Body of pancreas (tissue), 4 donors: Measurements from ENCODE around the gene RAMP3. TPM values are rescaled to one million over a fixed set of nuclear protein-coding genes. Genes with fewer than 3 reads are reported as not detected.

ENCODE experiments used
- ATAC-seq: fragments of 150-250 bp; one replicate; pipeline ENCODE4 v1.9.1; 2016
- DNase-seq, 4 donors: peaks; one replicate each; pipeline ENCODE4 v3.0.0-alpha.2; 2019
- H3K27ac ChIP-seq, 4 donors: fragments of 200-600 bp; sonication (generic); 1 replicate in 3 of 4; 2 replicates in 1 of 4; pipeline versions ENCODE4 v1.5.1 to v1.6.1; 2016 to 2019; ENCODE audit warnings: mild to moderate bottlenecking in 1 of 4, mixed read lengths in 1 of 4, moderate library complexity in 1 of 4
- H3K27me3 ChIP-seq, 2 donors: fragments of 200-600 bp; sonication (generic); one replicate each; pipeline ENCODE4 v1.6.0; 2016; ENCODE audit warnings: mild to moderate bottlenecking in 1 of 2
- H3K36me3 ChIP-seq, 2 donors: fragments of 200-600 bp; sonication (generic); replicated peaks in 1 of 2; 2 replicates each; pipeline ENCODE4 v1.5.1; 2016; ENCODE audit warnings: low read depth in 2 of 2; ENCODE audit not compliant: insufficient read depth in 1 of 2
- H3K4me1 ChIP-seq: fragments of 200-600 bp; sonication (generic); one replicate; pipeline ENCODE4 v1.6.0; 2016
- H3K4me3 ChIP-seq, 2 donors: fragments of 200-600 bp; sonication (generic); 1 replicate in 1 of 2; 2 replicates in 1 of 2; pipeline ENCODE4 v1.5.1; 2016 to 2019
- H3K9me3 ChIP-seq, 3 donors: fragments of 200-600 bp; sonication (generic); 1 replicate in 2 of 3; 2 replicates in 1 of 3; pipeline ENCODE4 v1.5.1; 2016
- CTCF ChIP-seq, 7 experiments: fragments of 450-650 bp in 4 of 7; fragments of 200-600 bp in 3 of 7; sonication (generic) in 3 of 7; IDR thresholded peaks; one replicate each; pipeline ENCODE4 v1.5.1; 2016 to 2019; ENCODE audit warnings: antibody characterized with exemption in 7 of 7
- POLR2A ChIP-seq, 3 donors: fragments of 450-650 bp; IDR thresholded peaks; one replicate each; pipeline ENCODE4 v1.6.1; 2016; ENCODE audit warnings: antibody characterized with exemption in 3 of 3, mild to moderate bottlenecking in 2 of 3
- WGBS, 2 donors: methylation state at CpG; one replicate each; pipeline ENCODE4 v1.1.5; 2017; 5-methylcytosine and 5-hydroxymethylcytosine counted together
- intact Hi-C: fragments of 100-400 bp; cut with DNase I; formaldehyde crosslinking; loops from one replicate; pipeline ENCODE4 v1.15.1; 2023
- total RNA-seq, 2 donors: library from RNA; depleted of rRNA; stranded (reverse); fragments of >200 nt; gene quantifications; one replicate each; pipeline ENCODE4 v1.1.0, GENCODE V29; 2016

RAMP3 gene
- total RNA-seq, 2 donors from 2014 or later: 14.0 to 23.1 TPM

- H3K4me1 ChIP-seq: no peaks in the 10 kb centered on the region
- intact Hi-C loops: loop anchor here (10.0 kb wide), 1 partner anchor 282 kb away; no protein-coding TSS in a partner anchor
- no peak overlapping the region for H3K27ac ChIP-seq
- TF ChIP-seq CTCF (IDR thresholded peaks at IDR 0.05) (peak; percentile 66 to 93 (median 85)), POLR2A (IDR thresholded peaks at IDR 0.05) (no peak)
- 31% methylated on average over 9 of the region's 9 CpGs for WGBS, 2 donors
- peak; percentile 52 to 63 (median 60) for DNase-seq
- H3K9me3 ChIP-seq: no peaks in the 10 kb centered on the region
- no peaks in the 10 kb centered on the region for H3K36me3 ChIP-seq
- no peak overlapping the region for H3K4me3 ChIP-seq
- ATAC-seq: peak; percentile 88
- no peaks in the 10 kb centered on the region for H3K27me3 ChIP-seq
These were observed 21.2 kb upstream of the RAMP3 start for GRCh38 chr7:45136106-45137060.

GRCh38 chr7:45138433-45139267 is 18.9 kb upstream of the RAMP3 start:
- Histone ChIP-seq H3K9me3 (no peaks in the 10 kb centered on the region), H3K27me3 (no peaks in the 10 kb centered on the region), H3K4me1 (no peaks in the 10 kb centered on the region), H3K4me3 (no peak overlapping the region), H3K36me3 (no peaks in the 10 kb centered on the region), H3K27ac (no peak overlapping the region)
- ATAC-seq (no peak), DNase-seq (no peak)
- intact Hi-C loops: loop anchor here (10.0 kb wide), 1 partner anchor 284 kb away; no protein-coding TSS in a partner anchor
- 54 to 60% methylated on average over 10 of the region's 10 CpGs for WGBS, 2 donors
- TF ChIP-seq CTCF (IDR thresholded peaks at IDR 0.05) (no peak), POLR2A (IDR thresholded peaks at IDR 0.05) (no peak)

GRCh38 chr7:45140827-45141226 is 16.8 kb upstream of the RAMP3 start:
- Histone ChIP-seq H3K27me3 (no peaks in the 10 kb centered on the region), H3K4me1 (no peaks in the 10 kb centered on the region), H3K36me3 (no peaks in the 10 kb centered on the region), H3K27ac (no peak overlapping the region), H3K9me3 (no peaks in the 10 kb centered on the region), H3K4me3 (no peak overlapping the region)
- TF ChIP-seq POLR2A (IDR thresholded peaks at IDR 0.05): no peak
- TF ChIP-seq CTCF (IDR thresholded peaks at IDR 0.05): no peak
- no peak for ATAC-seq
- WGBS, 2 donors: 76 to 85% methylated on average over 4 of the region's 4 CpGs
- DNase-seq: no peak
- intact Hi-C loops: no loop called here

GRCh38 chr7:45143616-45144015 is 14.0 kb upstream of the RAMP3 start:
- intact Hi-C loops: no loop called here
- no peaks in the 10 kb centered on the region for H3K36me3 ChIP-seq
- 72 to 77% methylated on average over 4 of the region's 4 CpGs for WGBS, 2 donors

More at GRCh38 chr7:45143616-45144015, 14.0 kb upstream of the RAMP3 start:
- Histone ChIP-seq H3K27me3 (no peaks in the 10 kb centered on the region), H3K27ac (no peak overlapping the region), H3K4me3 (no peak overlapping the region), H3K4me1 (no peaks in the 10 kb centered on the region), H3K9me3 (no peaks in the 10 kb centered on the region)
- ATAC-seq (no peak), DNase-seq (no peak)
- no peak for TF ChIP-seq CTCF (IDR thresholded peaks at IDR 0.05)
- no peak for TF ChIP-seq POLR2A (IDR thresholded peaks at IDR 0.05)
